ENCODE results near the gene STAG1. TPM values are rescaled to one million over a fixed set of nuclear protein-coding genes. Genes with fewer than 3 reads are reported as not detected.

Gene STAG1
- total and polyA plus RNA-seq, 2 of the 13 experiments (the other 11 are each of a cell fraction or from before 2014, with no cell fraction given), result 6.2 to 25.9 TPM

- TF ChIP-seq ZNF597 (CRISPR knock-in tag; IDR thresholded peaks at IDR 0.05) (no peak), THAP8 (CRISPR knock-in tag; IDR thresholded peaks at IDR 0.05; ENCODE audit: borderline replicate concordance) (no peak)
These were observed 204.9 kb downstream of the STAG1 start (continued) for GRCh38 chr3:136547293-136547692.

GRCh38 chr3:136546720-136547119 lies 205.5 kb downstream of the STAG1 start:
- Histone ChIP-seq H3K9ac (ENCODE audit: insufficient read depth, low read depth, low read length) (no peak overlapping the region), H4K20me1 (ENCODE audit: insufficient read depth, low read length) (no peaks in the 10 kb centered on the region), H3K9me3 (ENCODE audit: low read length) (no peaks in the 10 kb centered on the region), H3K4me1 (ENCODE audit: insufficient read depth, low read length) (no peaks in the 10 kb centered on the region), H3K79me2 (ENCODE audit: insufficient read depth, low read length) (no peaks in the 10 kb centered on the region), H3K4me3 (replicated peaks in 1 of 3; ENCODE audit: insufficient read depth in 1 of 3, low read depth in 2 of 3, low read length in 3 of 3) (no peak overlapping the region), H3K27me3 (ENCODE audit: control insufficient read depth in 1 of 2, insufficient read depth in 2 of 2, low read length in 2 of 2) (no peaks in the 10 kb centered on the region), H2AFZ (ENCODE audit: low read length) (no peak overlapping the region), H3K27ac (ENCODE audit: extremely low read length, insufficient read depth, low read length) (no peak overlapping the region), H3K36me3 (replicated peaks in 1 of 2; ENCODE audit: control insufficient read depth in 1 of 2, insufficient read depth in 2 of 2, low read length in 2 of 2) (peaks cover 0 to 4% of the 10 kb centered on the region in 2 experiments; a peak in 2 of 5 replicates), H3K4me2 (ENCODE audit: low read depth, low read length) (no peak overlapping the region)
- ATAC-seq (no peak), FAIRE-seq (no peak), DNase-seq (ENCODE audit: low spot score) (no peak)
- CTCF ChIA-PET (ENCODE audit: low intra/inter-chr PET ratio, low total read pairs), result interaction anchor here (2.3 kb wide), 1 partner anchor 206 kb away, joined by 6 read pairs; the partner anchor contains the start of gene STAG1
- in situ Hi-C loops (cut with HindIII; ENCODE audit: extremely low pct_ligation_motif_present, low pct_unique_long_range_greater_than_20kb), result no loop called here
- POLR2A ChIA-PET, result no interaction called here
- intact Hi-C loops (cut with micrococcal nuclease; ENCODE audit: unreplicated experiment), result loop anchor here (10.0 kb wide), 1 partner anchor 472 kb away; no protein-coding TSS in a partner anchor
- BruUV-seq (replicated peaks), result no TSS peak
- TF ChIP-seq ARID4A (CRISPR knock-in tag; IDR thresholded peaks at IDR 0.05; ENCODE audit: borderline replicate concordance) (no peak), ZNF749 (CRISPR knock-in tag; IDR thresholded peaks at IDR 0.05; ENCODE audit: borderline replicate concordance) (no peak), WIZ (CRISPR knock-in tag; IDR thresholded peaks at IDR 0.05) (no peak), BRD4 (CRISPR knock-in tag; IDR thresholded peaks at IDR 0.05) (no peak), SNAPC4 (CRISPR knock-in tag; IDR thresholded peaks at IDR 0.05) (no peak), THYN1 (CRISPR knock-in tag; IDR thresholded peaks at IDR 0.05; ENCODE audit: borderline replicate concordance, low read depth) (no peak), ZBTB21 (CRISPR knock-in tag; IDR thresholded peaks at IDR 0.05) (no peak), ZNF331 (CRISPR knock-in tag; IDR thresholded peaks at IDR 0.05) (no peak), ZNF773 (CRISPR knock-in tag; IDR thresholded peaks at IDR 0.05; ENCODE audit: borderline replicate concordance) (no peak), ZNF335 (CRISPR knock-in tag; IDR thresholded peaks at IDR 0.05) (no peak)

All from HepG2 (cell line).